ENCODE results near the gene NSMCE1. TPM values are rescaled to one million over a fixed set of nuclear protein-coding genes. Genes with fewer than 3 reads are reported as not detected.

The NSMCE1 gene
- total and polyA plus RNA-seq, 2 donors (not counting 1 experiment from before 2014, with no cell fraction given) = 29.0 to 61.9 TPM

GRCh38 chr16:27232901-27233625, 35.5 kb downstream of the NSMCE1 start:
- Mint-ChIP-seq H3K27me3 (no peaks in the 10 kb centered on the region), H3K9me3 (ENCODE audit: insufficient read depth) (no peaks in the 10 kb centered on the region), H3K4me1 (peaks cover 85% of the 10 kb centered on the region), H3K27ac (peak overlapping the region; percentile 96), H3K4me3 (peak overlapping the region; percentile 78)
- no peak overlapping the region for H2AFZ ChIP-seq (ENCODE audit: insufficient read depth, low read depth, low read length, poor library complexity, severe bottlenecking)
- H4K20me1 ChIP-seq (ENCODE audit: control insufficient read depth, insufficient read depth, low read length, poor library complexity, severe bottlenecking) = no peaks in the 10 kb centered on the region
- DNase-seq = peak; percentile 50
- H3K9me3 ChIP-seq (ENCODE audit: control extremely low read depth in 1 of 3, control insufficient read depth in 2 of 3, insufficient read depth in 1 of 3, low read length in 2 of 3) = no peaks in the 10 kb centered on the region
- H3K9ac ChIP-seq (ENCODE audit: low read length) = peak overlapping the region; percentile 39
- ChIA-PET CTCF (interaction anchor here (0.9 to 10.0 kb wide), 22 partner anchors 11 to 221 kb away, joined by 3 to 172 read pairs (median 15); partner anchors contain the start of genes IL21R and NSMCE1), POLR2A (interaction anchor here (1.1 to 2.4 kb wide), 5 partner anchors 29 to 169 kb away, joined by 3 to 24 read pairs (median 3); partner anchors contain the start of genes IL21R and KDM8)
- peak overlapping the region; percentile 77 to 80 for H3K27ac ChIP-seq (ENCODE audit: low read length in 2 of 2)
- peak overlapping the region in 1 of 5 experiments; percentile 28 for H3K4me3 ChIP-seq (ENCODE audit: control extremely low read depth in 1 of 5, extremely low read depth in 1 of 5, insufficient read depth in 1 of 5, low read depth in 2 of 5, low read length in 4 of 5)
- H3K79me2 ChIP-seq (ENCODE audit: control insufficient read depth, insufficient read depth, low read length) = peaks cover 28% of the 10 kb centered on the region
- peaks cover 94 to 98% of the 10 kb centered on the region in 2 donors for H3K4me1 ChIP-seq (ENCODE audit: control insufficient read depth in 2 of 2, insufficient read depth in 2 of 2, low read length in 2 of 2)
- WGBS (ENCODE audit: insufficient coverage) = 57% methylated on average over 8 of the region's 13 CpGs
- H3K4me2 ChIP-seq (replicated peaks; ENCODE audit: low read depth, low read length, poor library complexity, severe bottlenecking) = peak overlapping the region; percentile 75
- TF ChIP-seq, protein P1, sequence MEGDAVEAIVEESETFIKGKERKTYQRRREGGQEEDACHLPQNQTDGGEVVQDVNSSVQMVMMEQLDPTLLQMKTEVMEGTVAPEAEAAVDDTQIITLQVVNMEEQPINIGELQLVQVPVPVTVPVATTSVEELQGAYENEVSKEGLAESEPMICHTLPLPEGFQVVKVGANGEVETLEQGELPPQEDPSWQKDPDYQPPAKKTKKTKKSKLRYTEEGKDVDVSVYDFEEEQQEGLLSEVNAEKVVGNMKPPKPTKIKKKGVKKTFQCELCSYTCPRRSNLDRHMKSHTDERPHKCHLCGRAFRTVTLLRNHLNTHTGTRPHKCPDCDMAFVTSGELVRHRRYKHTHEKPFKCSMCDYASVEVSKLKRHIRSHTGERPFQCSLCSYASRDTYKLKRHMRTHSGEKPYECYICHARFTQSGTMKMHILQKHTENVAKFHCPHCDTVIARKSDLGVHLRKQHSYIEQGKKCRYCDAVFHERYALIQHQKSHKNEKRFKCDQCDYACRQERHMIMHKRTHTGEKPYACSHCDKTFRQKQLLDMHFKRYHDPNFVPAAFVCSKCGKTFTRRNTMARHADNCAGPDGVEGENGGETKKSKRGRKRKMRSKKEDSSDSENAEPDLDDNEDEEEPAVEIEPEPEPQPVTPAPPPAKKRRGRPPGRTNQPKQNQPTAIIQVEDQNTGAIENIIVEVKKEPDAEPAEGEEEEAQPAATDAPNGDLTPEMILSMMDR (IDR thresholded peaks at IDR 0.05) = no peak
- no peak for TF ChIP-seq EZH2 (IDR thresholded peaks at IDR 0.05; ENCODE audit: borderline replicate concordance, insufficient read depth, low read depth, low read length, poor library complexity, severe bottlenecking)
- no peaks in the 10 kb centered on the region for H3K27me3 ChIP-seq (replicated peaks in 1 of 4; ENCODE audit: control extremely low read depth in 1 of 4, control insufficient read depth in 3 of 4, insufficient read depth in 4 of 4, low read length in 3 of 4)
- intact Hi-C loops (cut with micrococcal nuclease) = loop anchor here (1.0 to 5.0 kb wide), 3 partner anchors 30 to 51 kb away; partner anchors contain the start of gene KDM8
- peaks cover 0 to 8% of the 10 kb centered on the region in 2 experiments for H3K36me3 ChIP-seq (replicated peaks in 1 of 2; ENCODE audit: control extremely low read depth in 1 of 2, control insufficient read depth in 1 of 2, extremely low read depth in 1 of 2, insufficient read depth in 2 of 2, low read length in 1 of 2)
- ATAC-seq (ENCODE audit: low read depth) = no peak

All from B cell (primary cell).